Posterior cingulate gyrus (tissue), 11 donors: Measurements from ENCODE around the gene ITGB2.
"Not testable (repeated sequence)": the region's sequence is repeated elsewhere in the genome, so short reads cannot be mapped to it uniquely, and the experiment has no call there.

ENCODE experiments used
- DNase-seq, 10 donors: peaks; one replicate each; pipeline versions ENCODE4 v3.0.0 to v3.0.0-alpha.2; 2020 to 2021; ENCODE audit warnings: mixed read lengths in 3 of 10
- intact Hi-C: fragments of 100-400 bp; cut with DNase I; formaldehyde crosslinking; loops from one replicate; pipeline ENCODE4 v1.15.1; 2023

The ITGB2 gene

DNA sequence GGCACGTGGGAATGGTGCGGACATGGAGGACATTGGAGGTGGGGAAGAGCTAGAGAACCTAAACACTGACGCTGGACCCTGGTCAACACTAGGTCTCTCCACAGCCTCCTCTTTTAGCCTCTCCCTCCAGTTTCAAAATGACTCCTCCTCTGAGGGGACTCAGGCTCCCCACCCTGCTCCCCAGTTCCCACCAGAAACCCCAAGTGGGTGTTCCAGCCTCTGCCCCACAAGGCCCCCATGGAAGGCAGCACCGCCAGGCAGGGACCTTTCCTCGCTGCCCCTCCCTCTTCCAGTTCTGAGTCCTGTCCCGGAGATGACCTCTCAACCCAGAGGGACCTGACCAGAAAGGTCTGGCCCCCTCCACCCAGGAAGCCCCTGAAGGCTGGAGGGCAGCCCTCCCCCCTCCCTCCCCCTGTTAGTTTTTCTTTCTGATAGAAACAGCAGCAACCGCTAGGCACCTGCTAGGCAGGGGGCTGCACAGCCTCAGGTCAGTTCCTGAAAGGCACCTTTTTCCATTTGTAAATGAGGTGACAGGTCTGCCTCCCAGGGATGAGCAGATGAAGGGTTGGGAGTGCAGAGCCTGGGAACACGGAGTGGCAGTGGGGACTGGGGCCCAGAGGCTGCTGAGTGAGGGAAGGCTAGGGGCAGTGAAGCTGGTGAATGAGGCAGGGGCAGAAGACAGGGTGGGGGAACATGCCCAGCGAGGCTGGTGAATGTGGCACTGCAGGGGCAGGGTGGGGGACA, 9.3 kb upstream of the ITGB2 start:
- intact Hi-C loops = no loop called here
- peak in 1 of 10 donors; percentile 2 for DNase-seq

DNA sequence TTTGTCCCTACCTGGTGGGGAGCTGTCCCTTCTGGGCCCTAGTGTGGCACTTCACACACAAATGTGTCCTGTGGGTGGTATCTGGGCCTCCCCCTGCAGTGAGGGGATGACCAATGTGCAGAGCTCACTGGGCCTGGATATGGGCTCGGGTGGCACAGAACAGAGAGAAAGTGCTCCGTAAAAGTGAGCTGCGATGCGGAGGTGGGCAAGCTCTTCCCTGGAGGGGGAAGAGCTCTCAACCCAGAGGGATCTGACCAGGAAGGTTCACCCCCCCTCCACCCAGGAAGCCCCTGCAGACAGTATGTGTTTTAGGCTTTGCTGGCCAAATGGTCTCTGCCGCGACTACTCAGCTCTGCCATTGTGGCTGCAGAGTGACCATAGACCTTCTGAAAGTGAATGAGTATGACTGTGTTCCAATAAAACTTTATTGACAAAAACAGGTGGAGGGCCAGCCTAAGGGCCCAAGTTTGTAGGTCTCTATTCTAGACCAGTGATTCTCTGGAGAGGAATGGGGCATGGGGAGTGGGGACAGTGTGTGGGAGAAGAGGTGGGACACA, 8.6 kb upstream of the ITGB2 start:
- intact Hi-C loops = no loop called here
- peak in 1 of 10 donors; percentile 11 for DNase-seq

DNA sequence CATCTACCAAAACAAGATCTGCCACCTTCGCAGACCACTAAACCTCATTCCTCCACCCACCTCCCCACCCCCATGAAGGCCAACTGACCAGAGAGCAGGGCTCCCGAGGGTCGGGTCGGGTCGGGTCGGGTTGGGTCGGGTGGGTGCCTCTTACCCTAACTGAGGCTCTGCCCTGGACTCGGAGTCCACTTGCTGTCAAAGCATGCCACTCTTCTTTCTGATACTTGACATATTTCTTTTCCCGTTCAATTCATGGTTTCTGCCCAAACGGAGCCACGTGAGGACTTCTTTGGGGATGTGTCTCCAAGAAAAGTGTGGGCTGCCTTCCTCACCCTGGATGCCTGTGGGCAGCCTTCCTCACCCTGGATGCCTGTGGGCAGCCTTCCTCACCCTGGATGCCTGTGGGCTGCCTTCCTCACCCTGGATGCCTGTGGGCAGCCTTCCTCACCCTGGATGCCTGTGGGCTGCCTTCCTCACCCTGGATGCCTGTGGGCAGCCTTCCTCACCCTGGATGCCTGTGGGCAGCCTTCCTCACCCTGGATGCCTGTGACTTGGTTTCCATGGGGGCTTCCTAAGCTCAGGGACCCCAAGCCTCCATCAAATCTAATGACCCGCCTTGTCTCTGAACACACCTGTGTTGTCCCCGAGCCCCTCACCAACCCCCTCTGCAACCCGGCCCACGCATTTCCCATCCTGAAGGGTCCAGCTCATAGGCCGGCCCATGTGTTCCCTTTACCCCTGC, 8.0 kb upstream of the ITGB2 start:
- intact Hi-C loops = not testable (repeated sequence)

DNA sequence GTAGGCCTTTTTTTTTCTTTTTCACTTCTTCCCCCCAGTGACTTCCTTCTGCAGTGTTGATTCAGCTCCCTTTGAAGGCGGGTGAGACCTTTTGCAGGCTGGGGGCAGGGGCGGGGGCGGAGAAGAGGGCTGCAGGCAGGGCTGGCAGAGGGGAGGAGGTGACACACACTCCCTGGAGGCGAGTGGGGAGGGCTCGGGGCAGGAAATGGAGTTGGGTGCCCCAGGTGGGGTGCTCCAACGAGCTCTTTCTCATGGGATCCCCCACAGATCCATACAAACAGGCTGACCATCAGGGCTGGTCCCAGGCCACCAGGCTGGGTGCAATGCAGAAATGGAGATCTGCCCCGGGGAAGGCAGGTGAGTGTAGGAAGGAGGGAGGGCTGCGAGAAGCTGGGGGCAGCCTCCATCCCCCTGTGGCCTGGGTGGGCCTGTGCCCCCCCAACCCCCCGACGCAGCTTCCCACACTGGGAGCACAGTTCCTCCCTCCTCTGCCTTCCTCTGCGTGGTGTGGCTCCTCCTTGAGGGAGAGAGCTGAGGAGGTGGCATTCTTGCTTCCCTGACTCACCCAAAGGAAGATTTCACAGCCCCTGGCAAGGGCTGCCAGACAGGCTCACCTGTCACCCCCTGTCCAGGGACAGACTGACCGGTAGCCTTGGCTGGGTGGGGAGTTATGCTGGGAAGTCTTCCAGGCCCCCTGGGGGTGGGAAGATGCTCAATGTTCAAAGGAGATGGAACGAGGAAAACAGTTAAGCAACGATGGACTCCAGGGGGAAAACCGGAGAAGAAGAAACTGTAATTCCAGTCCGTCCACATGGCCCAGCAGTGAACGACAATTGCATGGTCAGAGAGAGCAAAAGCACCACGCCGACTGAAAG, 7.1 kb upstream of the ITGB2 start:
- peak in 3 of 10 donors; percentile 26 to 80 (median 59) for DNase-seq
- intact Hi-C loops = no loop called here

More for the DNA sequence above, 8.0 kb upstream of the ITGB2 start:
- peak in 2 of 10 donors; percentile 10 to 30 for DNase-seq

DNA sequence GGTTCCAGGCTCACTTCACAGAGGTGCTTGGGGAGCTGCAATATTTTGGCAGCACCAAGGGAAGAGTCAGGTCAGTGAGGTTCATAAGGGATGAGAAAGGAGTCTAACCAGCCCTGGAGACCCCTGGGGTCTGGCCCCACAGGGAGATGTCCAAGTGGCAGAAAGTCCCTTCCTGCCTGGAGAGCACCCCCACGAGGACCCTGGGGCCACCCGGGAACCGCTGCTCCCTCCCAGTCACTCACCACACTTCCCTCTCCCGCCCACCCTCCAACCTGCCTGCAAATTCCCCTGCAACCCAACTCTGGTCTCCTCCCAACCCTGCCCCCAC, 6.5 kb upstream of the ITGB2 start:
- intact Hi-C loops = no loop called here
- DNase-seq = no peak

DNA sequence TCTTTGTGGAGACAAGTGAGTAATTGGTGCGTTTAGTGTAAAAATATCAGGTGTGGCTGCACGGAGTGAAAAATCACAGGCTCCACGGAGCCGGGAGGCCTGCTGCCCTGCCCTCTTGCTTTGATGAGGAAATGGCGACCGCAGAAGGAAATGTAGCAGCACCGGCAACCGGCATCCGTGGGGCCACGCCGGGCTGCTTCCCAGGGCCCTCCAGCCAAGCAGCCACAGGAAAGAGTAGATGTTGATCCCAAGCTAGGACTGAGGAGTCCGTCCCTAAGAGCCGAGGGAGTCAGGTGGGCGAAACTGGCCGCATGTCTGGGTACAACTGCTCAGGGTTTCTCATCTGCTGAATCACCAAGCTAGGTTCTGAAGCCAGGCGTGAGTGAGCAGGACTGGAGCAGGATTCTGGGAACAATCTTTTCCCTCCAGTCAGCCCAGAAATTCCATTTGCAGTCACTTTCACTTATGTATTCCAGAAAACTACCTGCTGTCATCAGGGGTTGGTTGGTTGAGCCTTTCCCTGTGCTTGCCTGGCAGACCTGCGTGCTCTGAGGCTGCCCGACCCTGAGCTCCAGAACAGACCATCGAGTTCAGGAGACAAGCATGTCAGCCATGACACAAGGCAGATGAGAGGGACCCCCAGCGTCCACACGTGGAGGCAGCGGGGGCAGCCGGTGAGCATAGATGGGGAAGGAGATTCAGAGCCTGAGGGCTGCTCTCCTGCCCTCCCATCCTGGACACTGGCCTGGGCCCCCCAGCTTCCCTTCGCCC, 5.8 kb upstream of the ITGB2 start:
- peak in 5 of 10 donors; percentile 45 to 90 (median 59) for DNase-seq
- intact Hi-C loops = no loop called here

DNA sequence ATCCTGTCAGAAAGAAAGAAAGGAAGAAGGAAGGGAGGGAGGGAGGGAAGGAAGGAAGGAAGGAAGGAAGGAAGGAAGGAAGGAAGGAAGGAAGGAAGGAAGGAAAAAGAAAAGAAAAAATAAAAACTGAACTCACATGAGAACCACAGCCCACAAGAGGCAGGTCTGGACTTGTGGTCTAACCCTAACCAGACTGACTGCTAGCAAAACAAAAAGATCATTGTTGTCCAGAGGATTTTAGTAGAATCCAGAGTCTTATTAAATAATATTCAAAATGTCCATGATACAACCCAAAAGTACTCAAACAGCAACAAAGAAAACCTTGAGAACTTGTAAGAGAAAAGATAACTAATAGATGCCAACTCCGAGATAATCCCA, 4.7 kb upstream of the ITGB2 start:
- DNase-seq = no peak
- intact Hi-C loops = no loop called here

DNA sequence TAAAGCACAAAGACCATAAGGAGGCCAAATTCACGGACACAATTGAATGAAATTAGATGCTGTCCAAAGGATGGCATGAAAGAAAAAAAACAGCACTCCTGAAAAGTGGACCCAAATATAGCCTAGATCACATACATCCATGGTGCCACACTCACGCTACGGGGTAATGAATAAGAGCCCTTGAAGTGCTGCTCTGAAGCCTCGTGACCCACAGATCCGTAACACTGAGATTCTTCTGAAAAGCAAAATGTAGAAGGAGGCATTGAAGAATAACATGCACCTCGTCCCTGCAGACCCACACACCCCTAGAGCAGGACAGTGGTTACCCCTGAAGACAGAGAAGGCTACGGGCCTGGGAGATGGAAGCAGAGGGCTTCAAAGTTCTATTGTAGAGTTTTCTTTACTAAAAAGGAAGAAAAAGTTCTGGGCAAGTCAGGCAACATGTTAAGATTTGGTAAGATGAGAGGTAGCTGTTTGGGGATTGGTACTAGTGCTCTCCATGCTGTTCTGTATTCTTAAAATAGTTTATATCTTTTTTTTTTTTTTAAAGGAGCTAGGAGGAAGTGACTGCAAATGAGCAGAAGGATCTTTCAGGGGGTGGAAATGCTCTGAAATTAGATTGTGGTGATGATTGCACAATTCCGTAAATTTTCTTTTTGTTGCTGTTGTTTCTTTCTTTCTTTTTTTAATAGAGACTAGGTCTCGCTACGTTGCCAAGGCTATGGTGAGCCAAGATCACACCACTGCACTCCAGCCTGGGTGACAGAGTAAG, 4.1 kb upstream of the ITGB2 start:
- DNase-seq = peak in 1 of 10 donors; percentile 8
- intact Hi-C loops = no loop called here

DNA sequence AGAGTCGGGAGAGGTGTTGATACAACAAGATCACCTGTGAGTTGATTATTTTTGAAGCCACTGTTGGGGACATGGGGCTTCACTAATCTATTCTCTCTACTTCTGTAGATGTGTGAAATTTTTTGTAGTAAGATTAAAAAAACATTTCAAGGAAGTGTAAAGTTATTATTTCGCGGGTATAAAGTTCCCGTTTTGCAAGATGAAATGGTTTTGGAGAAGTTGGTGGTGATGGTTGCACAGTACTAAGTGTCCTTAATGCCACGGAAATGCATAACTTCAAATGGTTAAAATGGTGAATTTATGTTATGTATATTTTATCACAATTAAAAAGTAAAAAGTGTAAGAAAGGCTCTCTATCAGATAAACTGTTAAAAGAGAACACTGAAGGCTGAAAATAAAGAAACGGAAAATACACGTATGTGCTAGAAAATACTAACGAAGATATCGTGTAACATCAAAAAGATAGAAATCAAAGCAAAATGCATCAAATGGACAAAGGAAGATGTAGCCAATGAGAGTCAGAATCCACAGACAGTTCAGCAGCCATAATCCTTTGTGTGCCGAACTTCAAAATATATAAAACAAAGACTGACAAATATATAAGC, 2.9 kb upstream of the ITGB2 start:
- no peak for DNase-seq
- intact Hi-C loops = no loop called here

DNA sequence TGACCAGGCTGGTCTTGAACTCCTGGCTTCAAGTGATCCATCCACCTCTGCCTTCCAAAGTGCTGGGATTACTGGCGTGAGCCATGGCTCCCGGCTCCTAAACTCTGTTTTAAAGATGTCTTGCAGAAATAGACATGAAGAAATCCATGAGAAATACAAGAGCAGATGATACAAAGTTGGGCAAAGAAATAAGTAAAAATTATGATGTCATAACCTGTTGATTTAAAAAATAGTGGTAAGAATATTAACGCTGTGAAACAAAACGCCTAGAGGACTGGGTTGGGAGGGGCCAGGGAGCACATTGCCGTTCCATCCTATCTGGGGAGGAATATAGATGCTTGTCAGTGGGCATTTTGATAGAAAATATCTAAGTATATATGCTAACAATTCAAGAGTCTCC, 1.2 kb upstream of the ITGB2 start:
- peak in 1 of 10 donors; percentile 26 for DNase-seq
- intact Hi-C loops = no loop called here

DNA sequence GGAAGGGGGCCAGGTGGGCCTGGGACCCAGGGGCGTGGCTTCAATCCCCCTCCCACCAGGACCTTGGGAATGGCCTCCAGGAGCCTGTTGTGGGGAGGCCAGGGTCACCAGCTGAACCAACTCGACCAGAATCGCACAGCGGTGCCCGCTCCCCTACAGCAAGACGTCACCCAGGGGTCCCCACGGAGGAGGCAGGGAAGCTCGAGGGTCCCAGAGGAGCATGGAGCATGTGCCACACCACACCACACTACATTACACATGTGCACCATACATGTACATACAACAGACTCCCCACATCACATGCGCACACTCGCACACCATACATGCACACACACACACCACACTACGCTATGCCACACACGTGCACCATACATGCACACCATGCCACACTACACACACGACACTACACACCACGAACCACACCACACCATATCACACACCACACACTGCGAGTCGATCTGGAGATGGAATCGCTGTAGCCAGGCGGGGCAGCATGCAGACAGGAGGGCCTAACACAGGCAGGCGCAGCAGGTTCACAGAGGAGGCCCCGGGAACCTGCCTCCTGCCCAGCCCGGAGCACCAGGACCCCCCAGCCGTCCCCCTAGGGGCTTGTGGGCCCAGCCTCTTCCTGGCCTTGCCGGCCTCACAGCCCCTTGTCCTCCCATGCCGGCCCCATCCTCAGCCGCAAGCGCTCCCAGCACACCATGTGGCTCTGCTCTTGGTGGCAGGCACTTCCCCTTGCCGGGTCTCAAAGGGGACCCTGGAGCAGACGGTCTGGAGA, 596 bp downstream of the ITGB2 start:
- intact Hi-C loops = no loop called here
- peak in 3 of 10 donors; percentile 16 to 70 (median 57) for DNase-seq

DNA sequence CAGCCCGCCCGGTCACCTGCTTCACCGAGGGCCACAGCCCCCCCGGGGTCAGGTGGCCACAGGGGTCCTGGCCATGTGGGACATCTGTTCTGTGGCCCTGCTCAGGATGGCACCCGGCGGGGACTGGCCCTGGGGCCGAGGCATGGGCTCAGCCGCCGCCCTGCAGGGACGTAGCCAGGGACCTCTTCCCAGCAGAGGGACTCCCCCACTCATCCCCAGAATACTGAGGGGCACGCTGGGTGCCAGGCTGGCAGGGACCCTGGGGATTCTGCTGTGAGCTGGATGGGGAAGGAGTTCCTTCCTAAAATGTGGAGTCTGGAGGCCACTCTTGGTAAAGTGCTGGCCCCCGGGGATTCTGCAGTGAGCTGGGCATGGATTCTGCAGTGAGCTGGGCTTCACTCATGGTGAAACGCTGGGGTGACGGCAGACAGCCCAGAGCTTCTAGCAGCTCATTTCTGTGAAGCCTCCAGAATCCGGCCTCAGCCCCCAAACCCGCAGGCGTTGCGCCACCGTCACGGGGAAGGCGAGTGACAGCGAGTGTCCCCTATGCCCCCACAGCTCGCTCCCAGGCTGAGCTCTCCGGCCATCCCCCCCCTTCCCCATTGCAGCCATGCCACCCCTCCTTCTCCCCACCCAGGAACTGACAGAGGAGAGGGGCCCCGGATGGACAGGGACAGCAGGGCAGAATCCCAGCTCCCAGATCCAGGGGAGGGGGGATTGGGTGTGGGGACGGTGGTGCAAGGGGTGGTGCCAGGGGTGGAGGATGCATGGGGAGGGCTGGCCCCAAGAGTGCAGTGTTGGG, 1.4 kb downstream of the ITGB2 start:
- intact Hi-C loops = no loop called here
- DNase-seq = peak in 4 of 10 donors; percentile 22 to 86 (median 53)

DNA sequence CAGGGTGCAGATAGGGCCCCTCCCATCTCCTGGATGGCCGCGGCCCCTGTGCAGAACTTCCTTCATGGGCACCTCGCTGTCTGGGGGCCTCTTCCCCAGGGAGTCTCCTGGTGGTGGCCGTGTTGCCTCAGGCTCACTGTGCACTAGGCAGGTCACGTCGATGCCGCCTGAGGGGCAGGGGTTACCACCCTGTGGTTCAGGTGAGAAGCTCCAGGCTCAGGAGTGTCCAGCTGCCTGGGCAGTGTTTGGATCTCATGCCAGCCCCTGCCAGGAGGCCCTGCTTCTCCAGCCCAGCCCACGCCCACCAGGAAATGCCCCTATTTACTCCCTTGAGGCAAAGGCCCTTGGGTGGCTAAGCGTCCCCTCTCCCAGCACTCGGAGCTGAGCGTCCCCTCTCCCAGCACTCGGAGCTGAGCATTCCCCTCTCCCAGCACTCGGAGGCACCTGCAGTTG, 2.1 kb downstream of the ITGB2 start:
- intact Hi-C loops = no loop called here
- DNase-seq = peak in 3 of 10 donors; percentile 7 to 73 (median 32)

DNA sequence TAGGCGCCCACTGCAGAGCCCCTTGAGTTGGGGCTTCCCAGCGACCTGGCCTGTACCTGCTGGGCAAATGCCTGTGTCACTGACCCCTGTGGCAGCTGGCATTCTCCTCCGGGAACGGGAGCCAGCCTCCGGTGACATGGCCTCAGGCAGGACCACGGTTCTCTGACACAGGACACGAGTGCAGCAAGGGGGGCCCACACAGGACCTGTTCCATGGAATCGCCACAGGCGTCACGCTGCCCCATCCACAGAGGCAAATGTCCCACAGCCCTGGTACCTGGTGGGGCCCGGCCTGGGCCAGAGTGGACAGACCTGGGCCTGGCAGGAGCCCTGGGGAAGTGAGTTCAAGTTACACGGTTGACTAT, 2.6 kb downstream of the ITGB2 start:
- peak in 2 of 10 donors; percentile 21 to 83 for DNase-seq
- intact Hi-C loops = no loop called here

DNA sequence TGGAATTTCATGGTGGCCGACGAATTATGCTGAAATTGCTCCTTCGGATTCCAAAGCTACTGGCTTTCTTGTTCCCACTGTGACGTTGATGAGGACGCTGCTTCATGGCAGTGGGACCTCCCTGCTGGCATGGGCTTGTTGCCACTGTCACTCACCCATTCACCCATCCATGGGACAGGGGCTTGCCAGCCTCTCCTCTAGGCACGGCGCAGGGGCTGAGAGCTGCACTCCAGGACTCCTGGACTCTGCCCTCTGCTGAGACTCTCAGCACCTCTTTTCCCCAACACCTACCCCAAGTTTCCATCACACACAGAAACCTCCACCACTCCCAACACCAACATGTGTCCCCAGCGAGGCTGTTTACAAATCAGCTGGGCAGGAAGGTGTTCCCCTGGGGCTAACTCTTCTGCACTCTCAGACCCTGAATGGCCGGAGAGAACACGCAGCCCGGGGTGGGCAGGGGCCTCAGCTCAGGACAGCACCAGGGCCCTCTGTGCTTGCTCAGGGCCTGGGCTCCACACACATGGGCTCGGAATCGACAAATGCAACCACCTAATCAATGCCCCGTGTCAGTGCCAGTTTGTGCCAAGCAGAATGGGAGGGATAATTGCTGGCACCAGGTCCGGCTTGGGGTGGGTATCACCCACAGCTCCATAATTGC, 3.1 kb downstream of the ITGB2 start:
- intact Hi-C loops = no loop called here
- DNase-seq = peak in 3 of 10 donors; percentile 15 to 52 (median 26)

DNA sequence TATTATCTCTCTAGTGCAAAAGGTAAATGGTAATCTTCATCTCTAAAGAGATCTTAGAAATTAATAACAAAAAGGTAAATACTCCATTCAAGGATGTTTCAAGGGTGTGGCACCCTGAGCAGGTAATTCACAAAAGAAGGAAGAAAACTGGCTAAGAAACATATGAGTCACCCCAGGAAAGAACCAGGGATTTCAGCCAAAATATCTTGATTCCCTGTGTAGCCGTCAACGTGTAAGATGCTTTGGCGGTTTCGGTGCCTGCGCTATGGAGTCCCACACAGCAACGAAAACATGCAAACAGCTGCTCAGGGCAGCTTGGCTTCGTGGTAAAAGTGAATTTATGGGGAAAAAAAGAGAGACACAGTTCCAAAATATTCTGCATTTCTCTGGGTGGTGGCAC, 3.7 kb downstream of the ITGB2 start:
- intact Hi-C loops = no loop called here
- DNase-seq = peak in 3 of 10 donors; percentile 13 to 62 (median 52)
